ENCODE measurements around the gene SMIM20.

SMIM20 gene

GRCh38 chr4:25965629-25966028 lies 51.6 kb downstream of the SMIM20 start:
- no peak for FAIRE-seq

- no peak for FAIRE-seq
These were observed 52.2 kb downstream of the SMIM20 start for GRCh38 chr4:25966171-25966570.

GRCh38 chr4:25969374-25970155 lies 55.5 kb downstream of the SMIM20 start:
- no peak for FAIRE-seq

- no peak for FAIRE-seq
These were observed 56.2 kb downstream of the SMIM20 start for GRCh38 chr4:25970226-25970675.

GRCh38 chr4:25970691-25971432 lies 56.8 kb downstream of the SMIM20 start:
- no peak for FAIRE-seq

GRCh38 chr4:25972366-25972765 lies 58.3 kb downstream of the SMIM20 start:
- FAIRE-seq = no peak

GRCh38 chr4:25972984-25973745 lies 59.1 kb downstream of the SMIM20 start:
- no peak for FAIRE-seq

GRCh38 chr4:25976780-25977179 lies 62.8 kb downstream of the SMIM20 start:
- no peak for FAIRE-seq

- FAIRE-seq = no peak
These were observed 63.6 kb downstream of the SMIM20 start for GRCh38 chr4:25977397-25978170.

GRCh38 chr4:25978327-25978726 lies 64.3 kb downstream of the SMIM20 start:
- FAIRE-seq = no peak

Data from G401.6 (cell line).